Endothelial cell of umbilical vein (primary cell): Measurements from ENCODE around the gene DGKB.

Source experiments
- POLR2A ChIP-seq: IDR thresholded peaks from 2 replicates; pipeline ENCODE4 v1.6.1; 2012; ENCODE audit warnings: low read depth, mild to moderate bottlenecking, control low read depth, low read length
- TF ChIP-seq, protein P1 (sequence below), 2 donors: IDR thresholded peaks; 1 replicate in 1 of 2; 2 replicates in 1 of 2; pipeline ENCODE4 v1.5.1; 2011; ENCODE audit warnings: low read length in 2 of 2, mild to moderate bottlenecking in 2 of 2, moderate library complexity in 2 of 2, control low read depth in 1 of 2, inconsistent platforms in 1 of 2, low read depth in 1 of 2; ENCODE audit not compliant: insufficient read depth in 1 of 2; ENCODE audit errors: extremely low read depth in 1 of 2
- TF ChIP-seq, protein P2 (sequence below): IDR thresholded peaks from 2 replicates; pipeline ENCODE4 v1.6.1; 2011; ENCODE audit not compliant: insufficient read depth, insufficient read length

GRCh38 chr7:14899030-14899429, 3.5 kb downstream of the DGKB start:
- TF ChIP-seq, protein P1, sequence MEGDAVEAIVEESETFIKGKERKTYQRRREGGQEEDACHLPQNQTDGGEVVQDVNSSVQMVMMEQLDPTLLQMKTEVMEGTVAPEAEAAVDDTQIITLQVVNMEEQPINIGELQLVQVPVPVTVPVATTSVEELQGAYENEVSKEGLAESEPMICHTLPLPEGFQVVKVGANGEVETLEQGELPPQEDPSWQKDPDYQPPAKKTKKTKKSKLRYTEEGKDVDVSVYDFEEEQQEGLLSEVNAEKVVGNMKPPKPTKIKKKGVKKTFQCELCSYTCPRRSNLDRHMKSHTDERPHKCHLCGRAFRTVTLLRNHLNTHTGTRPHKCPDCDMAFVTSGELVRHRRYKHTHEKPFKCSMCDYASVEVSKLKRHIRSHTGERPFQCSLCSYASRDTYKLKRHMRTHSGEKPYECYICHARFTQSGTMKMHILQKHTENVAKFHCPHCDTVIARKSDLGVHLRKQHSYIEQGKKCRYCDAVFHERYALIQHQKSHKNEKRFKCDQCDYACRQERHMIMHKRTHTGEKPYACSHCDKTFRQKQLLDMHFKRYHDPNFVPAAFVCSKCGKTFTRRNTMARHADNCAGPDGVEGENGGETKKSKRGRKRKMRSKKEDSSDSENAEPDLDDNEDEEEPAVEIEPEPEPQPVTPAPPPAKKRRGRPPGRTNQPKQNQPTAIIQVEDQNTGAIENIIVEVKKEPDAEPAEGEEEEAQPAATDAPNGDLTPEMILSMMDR (IDR thresholded peaks at IDR 0.05; ENCODE audit: extremely low read depth in 1 of 2, insufficient read depth in 1 of 2, low read depth in 1 of 2, low read length in 2 of 2): no peak
- TF ChIP-seq, protein P2, sequence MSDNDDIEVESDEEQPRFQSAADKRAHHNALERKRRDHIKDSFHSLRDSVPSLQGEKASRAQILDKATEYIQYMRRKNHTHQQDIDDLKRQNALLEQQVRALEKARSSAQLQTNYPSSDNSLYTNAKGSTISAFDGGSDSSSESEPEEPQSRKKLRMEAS: no peak
- TF ChIP-seq POLR2A: no peak
